ENCODE results near the gene SMAP1.

- TF ChIP-seq POLR2AphosphoS5 (IDR thresholded peaks at IDR 0.05; ENCODE audit: low read depth, low read length): no peak
- no peak for TF ChIP-seq REST (IDR thresholded peaks at IDR 0.05; ENCODE audit: insufficient read depth in 1 of 2, low read depth in 2 of 2, low read length in 2 of 2)
- TF ChIP-seq FOXP2 (optimal IDR thresholded peaks at IDR 0.05; ENCODE audit: borderline replicate concordance, extremely low read depth, extremely low read length, insufficient read depth): no peak
- no peak for TF ChIP-seq TAF1 (IDR thresholded peaks at IDR 0.05; ENCODE audit: borderline replicate concordance, insufficient read depth, low read length)
- TF ChIP-seq SIN3A (IDR thresholded peaks at IDR 0.05; ENCODE audit: borderline replicate concordance, insufficient read depth, low read length): no peak
Measured at GRCh38 chr6:70790483-70791224, 123.0 kb downstream of the SMAP1 start.

All from PFSK-1 (cell line).